Mesendoderm (in vitro differentiated cells): ENCODE data around the gene HSPB8.

Source experiments
- DNase-seq: peaks from one replicate; pipeline ENCODE4 v3.0.0; 2013
- H2AK5ac ChIP-seq: 2 replicates; pipeline ENCODE4 v1.6.1; 2013; ENCODE audit warnings: low read length, inconsistent platforms
- H2BK120ac ChIP-seq: 2 replicates; pipeline ENCODE4 v1.6.1; 2013; ENCODE audit warnings: low read depth, mild to moderate bottlenecking, low read length, moderate library complexity, mixed read lengths
- H2BK15ac ChIP-seq: replicated peaks from 2 replicates; pipeline ENCODE4 v1.6.1; 2013; ENCODE audit warnings: low read depth, mild to moderate bottlenecking, moderate library complexity
- H2BK5ac ChIP-seq: 2 replicates; pipeline ENCODE4 v1.6.1; 2013; ENCODE audit warnings: low read length, inconsistent platforms
- H3K18ac ChIP-seq: 2 replicates; pipeline ENCODE4 v1.6.1; 2013; ENCODE audit warnings: mild to moderate bottlenecking, low read length, mixed read lengths
- H3K23ac ChIP-seq: one replicate; pipeline ENCODE4 v1.6.1; 2013; ENCODE audit warnings: low read length
- H3K27ac ChIP-seq: 2 replicates; pipeline ENCODE4 v1.5.1; 2013; ENCODE audit warnings: low read depth, mild to moderate bottlenecking, inconsistent platforms, low read length, moderate library complexity
- H3K27me3 ChIP-seq: 2 replicates; pipeline ENCODE4 v1.6.1; 2013; ENCODE audit warnings: low read length, control low read depth, mild to moderate bottlenecking, inconsistent platforms; ENCODE audit not compliant: insufficient read depth, poor library complexity
- H3K36me3 ChIP-seq: 2 replicates; pipeline ENCODE4 v1.6.1; 2013; ENCODE audit warnings: low read length, inconsistent platforms; ENCODE audit not compliant: control insufficient read depth, insufficient read depth
- H3K4ac ChIP-seq: one replicate; pipeline ENCODE4 v1.6.1; 2013; ENCODE audit warnings: low read depth, mild to moderate bottlenecking, low read length, moderate library complexity
- H3K4me1 ChIP-seq: 2 replicates; pipeline ENCODE4 v1.6.1; 2013; ENCODE audit warnings: low read depth, low read length, inconsistent platforms; ENCODE audit not compliant: control insufficient read depth
- H3K4me2 ChIP-seq: 2 replicates; pipeline ENCODE4 v1.6.1; 2013; ENCODE audit warnings: low read length
- H3K4me3 ChIP-seq: 2 replicates; pipeline ENCODE4 v1.5.1; 2013; ENCODE audit warnings: mild to moderate bottlenecking, low read length
- H3K56ac ChIP-seq: one replicate; pipeline ENCODE4 v1.6.1; 2013; ENCODE audit warnings: low read length
- H3K79me1 ChIP-seq: 2 replicates; pipeline ENCODE4 v1.6.1; 2013; ENCODE audit warnings: low read length, inconsistent platforms
- H3K79me2 ChIP-seq: 2 replicates; pipeline ENCODE4 v1.6.1; 2013; ENCODE audit warnings: mild to moderate bottlenecking, low read length; ENCODE audit not compliant: control insufficient read depth, insufficient read depth
- H3K9ac ChIP-seq: 2 replicates; pipeline ENCODE4 v1.6.1; 2013; ENCODE audit warnings: low read length, inconsistent platforms
- H4K5ac ChIP-seq: one replicate; pipeline ENCODE4 v1.6.1; 2013; ENCODE audit warnings: low read length
- H4K8ac ChIP-seq: one replicate; pipeline ENCODE4 v1.6.1; 2013; ENCODE audit warnings: low read depth, mild to moderate bottlenecking, control low read depth, low read length, moderate library complexity
- WGBS: extraction: QIAGEN DNeasy Blood & Tissue Kit; methylation state at CpG from one replicate; pipeline ENCODE4 v1.1.7; 2013; ENCODE audit warnings: low lambda C conversion rate, missing lambda C conversion rate; ENCODE audit not compliant: insufficient coverage; ENCODE audit errors: extremely low coverage; 5-methylcytosine and 5-hydroxymethylcytosine counted together

HSPB8 gene

DNA sequence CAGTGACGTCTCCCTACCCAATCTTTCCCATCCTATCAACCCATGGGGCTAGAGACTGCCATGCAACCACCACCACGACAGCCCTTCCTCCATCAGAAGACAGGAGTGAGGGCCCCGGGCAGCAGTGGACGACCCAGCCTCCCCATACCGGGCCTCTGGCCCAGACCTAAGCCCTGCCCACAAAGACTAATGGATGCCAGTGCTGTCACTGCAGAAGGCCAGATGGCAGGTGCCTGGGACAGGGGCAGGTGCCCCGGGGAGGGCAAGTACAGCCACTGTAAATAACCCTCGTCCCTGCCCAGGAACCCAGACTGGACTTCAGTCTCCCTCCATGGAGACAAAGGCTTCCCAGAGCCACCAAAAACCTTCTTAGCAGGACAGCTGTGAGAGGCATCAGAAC lies 20.3 kb upstream of the HSPB8 start:
- Histone ChIP-seq H3K27ac (no peak overlapping the region), H2AK5ac (no peak overlapping the region), H2BK15ac (no peak overlapping the region), H3K36me3 (no peaks in the 10 kb centered on the region), H3K4me3 (no peak overlapping the region), H3K56ac (no peak overlapping the region), H2BK5ac (no peak overlapping the region), H3K9ac (no peak overlapping the region), H3K27me3 (no peaks in the 10 kb centered on the region), H3K79me1 (no peaks in the 10 kb centered on the region), H4K8ac (no peak overlapping the region), H4K5ac (no peak overlapping the region), H3K4me1 (peaks cover 4% of the 10 kb centered on the region), H3K4me2 (no peak overlapping the region), H3K79me2 (no peaks in the 10 kb centered on the region), H3K4ac (no peak overlapping the region), H3K18ac (no peak overlapping the region), H2BK120ac (no peak overlapping the region), H3K23ac (no peak overlapping the region)
- DNase-seq, result no peak
- no CpG with 5 or more reads among the region's 7 CpGs for WGBS

DNA sequence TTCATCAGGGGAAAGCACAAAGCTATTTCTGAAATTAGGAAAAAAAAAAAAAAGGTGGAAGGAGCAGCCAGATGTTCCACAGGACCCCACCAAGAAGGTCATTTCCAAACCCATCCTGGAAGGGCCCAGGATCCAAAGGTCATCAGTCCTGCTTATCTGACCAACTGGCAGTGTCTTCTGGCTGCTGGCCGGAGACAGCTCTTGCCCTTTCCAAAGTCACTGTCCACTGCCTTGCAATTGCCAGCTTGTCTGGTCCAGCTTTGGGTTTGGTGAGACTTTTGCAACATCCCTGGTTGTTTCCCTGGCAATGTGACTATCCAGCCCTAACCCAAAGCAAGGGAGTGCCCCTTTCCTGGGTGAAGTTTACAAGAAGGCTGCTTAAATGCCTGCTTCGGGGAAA lies 18.9 kb upstream of the HSPB8 start:
- Histone ChIP-seq H2BK15ac (no peak overlapping the region), H3K36me3 (no peaks in the 10 kb centered on the region), H3K9ac (no peak overlapping the region), H2BK120ac (no peak overlapping the region), H3K27me3 (no peaks in the 10 kb centered on the region), H3K79me1 (no peaks in the 10 kb centered on the region), H3K4ac (no peak overlapping the region), H4K8ac (no peak overlapping the region), H4K5ac (no peak overlapping the region), H2BK5ac (no peak overlapping the region), H3K4me1 (peaks cover 2% of the 10 kb centered on the region), H2AK5ac (no peak overlapping the region), H3K4me2 (no peak overlapping the region), H3K27ac (no peak overlapping the region), H3K79me2 (no peaks in the 10 kb centered on the region), H3K4me3 (no peak overlapping the region), H3K56ac (no peak overlapping the region), H3K23ac (no peak overlapping the region), H3K18ac (no peak overlapping the region)
- WGBS, result no CpG with 5 or more reads among the region's 2 CpGs
- DNase-seq, result no peak

DNA sequence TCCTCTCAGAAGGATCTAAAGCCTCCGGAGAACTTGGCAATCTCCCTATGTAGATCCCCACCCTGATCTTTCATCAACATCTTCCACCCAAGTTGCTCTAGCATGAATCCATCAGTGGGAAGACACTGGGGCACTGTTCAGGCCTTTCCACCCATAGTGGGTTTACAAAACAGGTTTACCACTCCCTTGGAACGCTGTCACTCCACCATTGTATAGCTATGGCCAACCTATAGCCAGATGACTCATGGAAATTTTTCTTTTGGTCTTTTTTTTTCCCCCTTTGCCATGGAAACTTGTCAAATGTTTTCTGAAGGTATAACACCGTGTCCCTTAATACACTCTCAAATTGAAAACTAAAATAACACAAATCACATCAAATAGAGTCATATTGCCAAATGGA lies 10.8 kb upstream of the HSPB8 start:
- Histone ChIP-seq H3K18ac (no peak overlapping the region), H3K4me2 (no peak overlapping the region), H3K79me2 (no peaks in the 10 kb centered on the region), H2AK5ac (no peak overlapping the region), H4K5ac (no peak overlapping the region), H4K8ac (no peak overlapping the region), H3K27me3 (no peaks in the 10 kb centered on the region), H2BK120ac (no peak overlapping the region), H3K23ac (no peak overlapping the region), H3K4me1 (peaks cover 9% of the 10 kb centered on the region), H3K27ac (no peak overlapping the region), H3K56ac (no peak overlapping the region), H2BK15ac (no peak overlapping the region), H3K4me3 (no peak overlapping the region), H3K36me3 (no peaks in the 10 kb centered on the region), H3K79me1 (no peaks in the 10 kb centered on the region), H3K9ac (no peak overlapping the region), H2BK5ac (no peak overlapping the region), H3K4ac (no peak overlapping the region)
- no peak for DNase-seq
- no CpG with 5 or more reads among the region's 3 CpGs for WGBS

DNA sequence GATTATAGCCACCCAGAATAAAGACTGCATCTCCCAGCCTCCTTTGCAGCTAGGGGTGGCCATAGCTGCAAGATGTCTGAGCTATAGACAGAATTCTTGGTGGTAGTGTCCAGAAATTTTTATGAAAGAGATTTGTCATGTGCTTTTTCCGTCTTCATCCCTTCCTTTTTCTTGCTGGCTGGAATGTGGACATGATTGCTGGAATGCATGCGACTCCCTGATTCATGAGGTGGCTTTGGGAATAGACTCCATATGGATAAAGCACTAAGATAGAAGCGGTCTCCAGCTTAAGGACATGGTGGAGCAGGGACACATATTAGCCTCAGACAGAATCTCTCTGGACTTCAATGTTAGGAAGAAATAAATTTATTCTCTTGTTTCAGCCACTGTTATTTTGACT lies 10.0 kb upstream of the HSPB8 start:
- no peak overlapping the region for H3K23ac ChIP-seq
- no peak overlapping the region for H4K5ac ChIP-seq
- no peaks in the 10 kb centered on the region for H3K36me3 ChIP-seq
- no peak overlapping the region for H2BK120ac ChIP-seq
- no peak overlapping the region for H3K4me3 ChIP-seq
- H3K27ac ChIP-seq, result no peak overlapping the region
- H3K4ac ChIP-seq, result no peak overlapping the region
- H3K9ac ChIP-seq, result no peak overlapping the region
- H2AK5ac ChIP-seq, result no peak overlapping the region
- no peak for DNase-seq
- no peak overlapping the region for H3K56ac ChIP-seq
- H3K27me3 ChIP-seq, result no peaks in the 10 kb centered on the region
- H3K79me1 ChIP-seq, result no peaks in the 10 kb centered on the region
- WGBS, result no CpG with 5 or more reads among the region's 3 CpGs
- peaks cover 9% of the 10 kb centered on the region for H3K4me1 ChIP-seq
- no peak overlapping the region for H4K8ac ChIP-seq
- H3K79me2 ChIP-seq, result no peaks in the 10 kb centered on the region
- H2BK5ac ChIP-seq, result no peak overlapping the region
- H3K18ac ChIP-seq, result no peak overlapping the region
- no peak overlapping the region for H3K4me2 ChIP-seq
- no peak overlapping the region for H2BK15ac ChIP-seq

DNA sequence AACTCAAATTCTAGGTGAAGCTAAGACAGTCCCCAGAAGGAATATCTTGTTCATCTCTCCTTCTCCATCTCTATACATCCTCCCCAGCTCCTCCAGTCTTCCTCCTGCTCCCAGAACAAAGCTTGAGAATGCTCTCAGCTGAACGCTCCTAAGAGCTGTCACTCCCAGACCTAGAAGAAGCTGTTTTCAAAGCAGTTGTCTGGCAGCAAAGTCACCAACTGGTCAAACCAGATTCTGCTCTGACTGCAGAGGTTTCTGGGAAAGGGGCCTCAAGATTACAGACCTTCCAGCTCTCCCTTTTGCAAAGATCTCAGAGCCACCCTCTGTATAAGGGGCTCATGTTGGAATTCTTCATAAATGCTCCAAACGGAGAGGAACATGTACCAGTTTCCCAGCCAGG lies 9.6 kb upstream of the HSPB8 start:
- no peak overlapping the region for H3K27ac ChIP-seq
- peaks cover 9% of the 10 kb centered on the region for H3K4me1 ChIP-seq
- H3K23ac ChIP-seq, result no peak overlapping the region
- no peaks in the 10 kb centered on the region for H3K79me1 ChIP-seq
- peak; percentile 34 for DNase-seq
- no CpG with 5 or more reads among the region's 2 CpGs for WGBS
- no peak overlapping the region for H4K8ac ChIP-seq
- no peak overlapping the region for H4K5ac ChIP-seq
- no peak overlapping the region for H3K18ac ChIP-seq
- H3K79me2 ChIP-seq, result no peaks in the 10 kb centered on the region
- no peak overlapping the region for H2BK5ac ChIP-seq
- no peak overlapping the region for H3K4ac ChIP-seq
- no peak overlapping the region for H3K4me3 ChIP-seq
- H3K36me3 ChIP-seq, result no peaks in the 10 kb centered on the region
- H3K9ac ChIP-seq, result no peak overlapping the region
- no peak overlapping the region for H3K56ac ChIP-seq
- H3K4me2 ChIP-seq, result no peak overlapping the region
- H2BK120ac ChIP-seq, result no peak overlapping the region
- no peaks in the 10 kb centered on the region for H3K27me3 ChIP-seq
- no peak overlapping the region for H2BK15ac ChIP-seq
- H2AK5ac ChIP-seq, result no peak overlapping the region

DNA sequence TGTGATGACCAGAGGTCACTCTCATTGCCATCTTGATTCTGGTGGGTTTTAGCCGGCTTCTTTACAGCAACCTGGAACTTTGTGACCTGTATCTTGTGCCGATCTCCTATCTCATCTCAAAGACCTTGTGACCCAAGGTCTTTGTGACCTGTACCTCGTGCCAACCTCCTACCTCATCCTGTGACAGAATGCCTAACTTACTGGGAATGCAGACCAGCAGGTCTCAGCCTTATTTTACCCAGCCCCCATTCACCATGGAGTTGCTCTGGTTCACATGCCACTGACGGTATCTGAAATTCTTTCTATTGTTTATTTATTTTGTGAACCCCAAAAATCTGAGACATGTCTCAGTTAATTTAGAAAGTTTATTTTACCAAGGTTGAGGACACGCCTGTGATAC lies 7.4 kb upstream of the HSPB8 start:
- no peak overlapping the region for H3K18ac ChIP-seq
- H2AK5ac ChIP-seq, result peak overlapping the region; percentile 84
- DNase-seq, result peak; percentile 61
- H3K4me2 ChIP-seq, result no peak overlapping the region
- H3K27ac ChIP-seq, result no peak overlapping the region
- whole genome bisulfite sequencing, result no CpG with 5 or more reads among the region's 5 CpGs
- H3K79me1 ChIP-seq, result no peaks in the 10 kb centered on the region
- H3K23ac ChIP-seq, result no peak overlapping the region
- H3K56ac ChIP-seq, result peak overlapping the region; percentile 54
- no peaks in the 10 kb centered on the region for H3K27me3 ChIP-seq
- no peaks in the 10 kb centered on the region for H3K36me3 ChIP-seq
- no peak overlapping the region for H4K5ac ChIP-seq
- peaks cover 9% of the 10 kb centered on the region for H3K4me1 ChIP-seq
- no peak overlapping the region for H3K4me3 ChIP-seq
- no peak overlapping the region for H3K9ac ChIP-seq
- H2BK15ac ChIP-seq, result no peak overlapping the region
- no peak overlapping the region for H2BK5ac ChIP-seq
- H2BK120ac ChIP-seq, result no peak overlapping the region
- H3K4ac ChIP-seq, result no peak overlapping the region
- H3K79me2 ChIP-seq, result no peaks in the 10 kb centered on the region
- no peak overlapping the region for H4K8ac ChIP-seq
